Measurements from ENCODE around the gene UBTF.

GRCh38 chr17:44263345-44263902 is 43.9 kb upstream of the UBTF start:
- TF ChIP-seq ZNF274 (IDR thresholded peaks at IDR 0.05; ENCODE audit: low read depth, low read length) (no peak), YY1 (IDR thresholded peaks at IDR 0.05; ENCODE audit: insufficient read depth, insufficient read length) (no peak)
